GM21723 (cell line): ENCODE results near the gene SLC6A4.

Source experiments
- ATAC-seq: cut with Tn5 transposase; IDR thresholded peaks from one replicate; pipeline ENCODE4 v1.9.1; 2021; ENCODE audit warnings: mild to moderate bottlenecking, moderate library complexity; ENCODE audit not compliant: unreplicated experiment

SLC6A4 gene

GRCh38 chr17:30235386-30236296, at the start of gene SLC6A4:
Gene SLC6A4 (minus strand): TSS chr17:30235697. CDS start chr17:30221958, 13,739 bp downstream.
- ATAC-seq, result no peak

DNA sequence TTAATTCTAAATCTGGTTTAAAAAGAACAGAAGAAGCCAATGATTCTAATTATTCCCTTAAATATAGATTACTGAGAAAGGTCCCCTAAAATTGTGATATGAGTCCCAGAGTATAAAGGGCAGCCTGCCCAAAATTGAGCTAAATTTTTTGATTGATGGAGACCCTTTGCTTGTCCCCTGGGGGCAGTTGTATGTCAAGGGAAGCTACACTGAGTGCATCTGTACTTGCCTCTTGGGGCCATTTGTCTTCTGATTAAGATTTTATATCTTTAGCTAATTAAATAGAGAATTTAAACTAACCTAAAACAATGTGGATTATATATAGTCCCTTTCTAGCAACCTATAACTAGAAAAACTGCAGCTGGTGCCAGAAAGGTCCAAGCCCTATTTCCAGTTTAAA, 43.7 kb upstream of the SLC6A4 start:
- no peak for ATAC-seq

- no peak for ATAC-seq
These were observed 42.5 kb upstream of the SLC6A4 start for GRCh38 chr17:30278032-30278431.

DNA sequence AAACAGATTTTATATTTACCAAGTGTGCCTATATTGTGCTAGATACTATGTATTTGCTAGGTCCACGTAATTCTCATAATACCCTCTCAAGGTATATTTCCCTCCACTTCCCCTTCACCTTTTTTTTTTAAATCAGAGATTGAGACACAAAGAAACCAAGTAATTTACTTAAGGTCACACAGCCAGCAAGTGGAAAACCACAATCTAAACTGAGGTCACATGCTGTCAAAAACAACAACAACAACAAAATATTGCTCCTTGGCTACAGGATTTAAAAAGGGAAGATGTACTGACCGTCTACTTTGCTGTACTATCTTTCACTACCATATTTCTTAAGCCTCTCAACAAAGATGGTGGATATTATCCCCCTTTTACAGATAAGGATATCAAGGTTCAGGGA, 40.4 kb upstream of the SLC6A4 start:
- ATAC-seq, result no peak

DNA sequence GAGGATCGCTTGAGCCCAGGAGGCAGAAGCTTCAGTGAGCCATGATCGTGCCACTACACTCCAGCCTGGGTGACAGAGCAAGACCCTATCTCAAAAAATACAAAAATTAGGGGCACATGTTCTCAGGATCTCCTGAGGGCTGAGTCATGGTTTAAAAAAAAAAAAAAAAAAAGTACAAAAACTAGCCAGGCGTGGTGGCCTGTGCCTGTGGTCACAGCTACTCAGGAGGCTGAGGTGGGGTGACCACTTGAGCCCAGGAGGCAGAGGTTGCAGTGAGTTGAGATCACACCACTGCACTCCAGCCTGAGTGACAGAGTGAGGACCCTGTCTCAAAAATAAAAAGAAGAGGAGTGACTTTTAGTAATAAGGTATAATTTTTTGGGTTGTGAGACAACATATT, 39.4 kb upstream of the SLC6A4 start:
- ATAC-seq, result no peak

GRCh38 chr17:30273373-30273772, 37.9 kb upstream of the SLC6A4 start:
- no peak for ATAC-seq

DNA sequence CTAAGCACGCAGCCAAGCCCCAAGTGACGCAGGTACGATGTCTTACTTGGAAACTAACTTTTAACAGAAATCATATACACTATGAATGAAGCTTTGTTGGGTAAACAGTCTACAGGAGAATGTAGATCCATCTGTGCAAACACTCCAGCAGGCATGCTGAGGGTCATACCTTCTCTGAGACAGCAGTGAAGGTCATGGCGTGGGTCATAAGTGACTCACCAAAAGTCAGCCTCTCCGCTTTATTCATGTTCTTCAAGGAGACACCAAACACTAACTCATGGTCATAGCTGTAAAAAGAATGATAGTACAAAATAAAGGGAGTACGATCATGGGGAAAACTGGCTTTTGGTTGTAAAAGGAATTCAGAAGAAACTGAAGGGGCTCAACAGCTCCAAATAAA, 35.6 kb upstream of the SLC6A4 start:
- no peak for ATAC-seq

DNA sequence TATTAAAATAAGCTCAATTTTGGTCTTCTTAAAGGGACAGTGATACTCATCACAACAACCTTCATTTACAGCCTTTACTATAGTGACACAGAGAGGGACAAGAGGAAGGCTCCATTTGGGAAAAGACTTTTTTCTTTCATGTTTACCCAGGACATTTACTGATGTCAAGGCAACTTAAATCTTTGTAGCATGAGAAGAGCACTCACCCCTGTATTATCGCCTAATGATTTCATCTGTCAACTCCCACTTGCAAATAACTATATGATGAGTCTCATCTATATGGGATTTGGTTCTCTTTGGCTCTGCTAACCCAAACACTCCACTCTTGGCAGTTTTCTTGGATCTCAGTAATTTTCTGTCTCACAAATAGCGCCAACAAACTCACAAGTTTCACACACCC, 32.1 kb upstream of the SLC6A4 start:
- ATAC-seq, result no peak

- no peak for ATAC-seq
These were observed 28.2 kb upstream of the SLC6A4 start for GRCh38 chr17:30263552-30264333.

DNA sequence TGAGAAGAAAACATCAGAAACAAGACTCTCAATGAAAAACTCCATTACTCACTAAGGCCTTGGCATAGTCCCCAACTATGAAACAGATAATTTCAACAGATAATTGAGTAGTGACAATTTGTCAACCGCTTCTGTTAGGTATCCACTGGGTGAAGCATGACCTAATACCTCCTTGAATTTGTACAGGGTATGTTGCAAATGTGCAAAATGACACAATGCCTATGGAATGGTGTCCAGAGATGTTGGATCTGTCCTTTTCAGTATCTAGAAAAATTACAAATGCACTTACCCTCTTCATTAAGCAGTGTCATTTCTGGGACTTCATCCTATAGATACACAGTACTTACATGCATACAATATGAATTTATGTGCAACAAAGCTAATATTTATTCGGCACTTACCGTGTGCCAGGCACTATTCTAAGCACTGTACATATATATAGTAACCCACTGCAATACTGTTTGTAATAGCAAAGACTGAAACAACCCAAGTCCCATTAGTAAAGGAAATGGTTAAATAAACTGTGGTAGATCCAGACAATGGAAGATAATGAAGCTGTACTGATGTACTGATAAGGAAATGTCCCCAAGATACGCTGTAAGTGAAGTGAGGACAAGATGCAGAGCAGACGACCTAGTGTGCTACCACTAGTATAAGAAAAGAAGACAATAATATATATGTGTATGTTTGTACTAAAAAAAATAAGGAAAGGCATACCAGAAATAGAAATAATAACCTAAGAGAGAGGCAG, 21.4 kb upstream of the SLC6A4 start:
- no peak for ATAC-seq

DNA sequence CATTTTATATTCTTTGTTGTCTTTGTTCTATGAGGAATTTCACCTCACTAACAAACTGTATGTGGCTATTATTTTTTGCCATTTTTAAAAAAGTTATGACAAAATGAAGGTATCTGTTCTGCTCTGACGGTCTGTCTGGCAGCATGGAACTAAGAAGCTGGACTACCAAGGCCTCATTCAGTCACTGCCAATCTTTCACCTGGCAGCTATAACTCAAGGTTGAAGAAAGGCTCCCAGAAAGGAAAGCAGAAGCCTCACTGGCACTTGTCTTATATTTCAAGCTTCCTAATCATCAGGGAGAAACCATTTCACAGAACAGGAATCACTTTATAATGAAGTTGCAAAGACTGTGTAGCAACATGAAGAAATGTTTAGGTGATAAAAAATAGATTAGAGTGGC, 18.7 kb upstream of the SLC6A4 start:
- ATAC-seq, result no peak

DNA sequence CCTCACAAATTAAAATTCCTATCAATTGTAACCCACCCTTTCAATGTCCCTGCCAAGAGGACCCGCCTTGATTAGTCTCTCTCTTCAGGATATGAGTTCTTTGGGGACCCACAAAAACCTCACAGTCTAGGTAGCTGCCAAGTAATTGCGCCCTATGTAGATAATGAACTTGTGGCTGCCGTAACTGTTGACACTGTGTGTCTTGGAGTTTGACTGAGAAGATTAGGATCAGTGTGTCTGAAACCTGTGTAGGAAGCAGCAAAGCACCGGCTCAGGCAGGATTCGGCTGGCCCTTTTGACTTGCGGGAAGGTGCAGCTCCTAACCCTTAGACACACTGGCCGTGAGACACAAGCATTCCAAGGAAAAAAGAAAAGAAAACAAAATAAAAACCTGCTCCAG, 17.8 kb upstream of the SLC6A4 start:
- ATAC-seq, result no peak

DNA sequence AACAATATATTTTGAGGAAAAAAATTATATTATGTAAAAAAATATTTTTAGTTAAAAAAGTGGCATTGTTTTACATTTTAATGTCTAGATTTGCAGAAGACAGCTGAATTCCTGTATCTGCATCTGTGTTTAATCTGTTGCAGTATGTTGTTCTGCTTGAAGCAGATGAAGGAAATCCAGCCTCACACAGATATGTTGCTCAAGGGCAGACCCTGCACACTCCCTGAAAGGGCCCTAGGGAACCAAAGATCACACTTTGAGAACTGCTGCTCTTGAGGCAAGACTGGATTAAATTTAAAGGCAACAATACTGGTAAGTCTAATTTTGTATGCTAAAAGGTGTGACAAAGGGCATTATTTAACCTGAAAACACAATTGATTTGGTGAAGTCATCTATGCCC, 16.4 kb upstream of the SLC6A4 start:
- no peak for ATAC-seq

DNA sequence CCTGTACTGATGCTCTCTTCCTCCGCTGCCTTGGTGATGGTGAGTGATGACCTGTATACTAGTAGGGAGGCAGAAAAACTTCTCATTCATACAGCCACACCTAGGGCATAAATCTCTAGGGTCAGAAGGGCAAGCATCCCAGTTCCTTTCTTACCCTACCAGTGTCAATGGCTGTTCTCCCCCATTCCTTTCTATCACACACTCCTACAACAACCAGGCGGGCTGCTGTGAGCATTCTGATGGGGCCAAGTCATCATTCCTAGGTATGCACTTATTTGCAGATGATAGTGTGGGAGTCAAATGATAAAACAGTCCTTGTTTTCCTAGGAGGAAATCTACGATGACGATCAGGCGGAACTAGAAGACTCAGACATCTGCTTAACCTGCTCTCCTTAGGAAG, 14.0 kb upstream of the SLC6A4 start:
- no peak for ATAC-seq

DNA sequence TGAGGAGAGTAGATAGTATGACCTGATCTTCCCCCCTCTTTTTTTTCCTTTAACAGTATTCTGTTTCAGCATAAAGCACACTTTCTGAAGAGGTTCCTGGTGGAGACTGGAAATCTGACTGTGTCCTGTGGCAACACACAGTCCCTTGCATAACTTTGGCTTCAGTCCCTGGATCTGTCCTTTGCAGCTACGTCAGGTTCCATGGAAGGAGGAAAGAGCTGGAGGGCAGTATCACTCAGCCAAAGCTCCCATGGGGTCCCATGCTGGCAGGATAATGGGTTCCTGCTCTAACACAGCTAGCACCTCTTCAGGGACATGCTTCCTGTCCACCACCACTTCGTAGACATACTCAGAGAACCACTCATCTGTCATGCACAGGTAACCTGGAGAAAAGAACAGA, 13.3 kb upstream of the SLC6A4 start:
- no peak for ATAC-seq

GRCh38 chr17:30246460-30246859, 11.0 kb upstream of the SLC6A4 start:
- ATAC-seq, result no peak

DNA sequence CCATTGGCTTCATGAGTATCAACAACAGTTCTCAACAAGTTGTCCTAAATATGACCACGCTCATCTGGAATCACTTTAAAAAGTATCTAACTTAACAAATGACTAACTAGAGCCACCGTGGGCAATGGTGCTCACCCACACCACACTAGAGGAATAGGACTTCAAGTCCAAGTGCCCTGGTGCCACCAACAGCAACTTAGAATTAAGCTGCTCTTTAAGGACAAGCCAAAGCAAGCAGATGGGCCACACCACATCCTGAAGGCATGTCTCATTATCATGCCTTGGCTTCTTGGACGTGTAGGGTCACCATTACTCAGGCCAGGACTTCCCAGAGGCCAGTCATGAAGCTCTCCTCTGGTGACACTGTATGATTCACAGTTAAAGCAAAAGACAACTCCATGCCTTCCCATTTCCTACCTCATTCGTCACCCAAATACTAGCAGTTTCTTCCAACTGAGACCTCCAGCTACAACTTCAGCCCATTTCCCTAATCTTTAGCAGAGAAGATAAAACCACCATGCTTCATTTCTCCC, 9.4 kb upstream of the SLC6A4 start:
- no peak for ATAC-seq

- no peak for ATAC-seq
These were observed 8.1 kb upstream of the SLC6A4 start for GRCh38 chr17:30243568-30243967.

GRCh38 chr17:30243002-30243401, 7.5 kb upstream of the SLC6A4 start:
- ATAC-seq, result no peak

- ATAC-seq, result no peak
These were observed 5.6 kb upstream of the SLC6A4 start for GRCh38 chr17:30241051-30241450.

- no peak for ATAC-seq
These were observed 4.7 kb upstream of the SLC6A4 start for GRCh38 chr17:30240177-30240576.
